HepG2 (cell line): ENCODE data around the gene CNNM4. TPM values are rescaled to one million over a fixed set of nuclear protein-coding genes. Genes with fewer than 3 reads are reported as not detected.

Source experiments
- ARID4A ChIP-seq: sonication (generic); formaldehyde crosslinking; IDR thresholded peaks from 2 replicates; pipeline ENCODE4 v1.5.0; 2020; ENCODE audit warnings: mild to moderate bottlenecking, missing genetic modification reagents, borderline replicate concordance
- ATF5 ChIP-seq: sonication (generic); formaldehyde crosslinking; IDR thresholded peaks from 2 replicates; pipeline ENCODE4 v1.4.0; 2020; ENCODE audit warnings: mild to moderate bottlenecking, low read depth, missing genetic modification reagents
- DNMT1 ChIP-seq: sonication (generic); formaldehyde crosslinking; IDR thresholded peaks from 2 replicates; pipeline ENCODE4 v1.5.1; 2020; ENCODE audit warnings: mild to moderate bottlenecking, missing genetic modification reagents
- ETV6 ChIP-seq: sonication (generic); formaldehyde crosslinking; conservative IDR thresholded peaks from 2 replicates; pipeline ENCODE4 v1.4.0; 2020; ENCODE audit warnings: missing genetic modification reagents
- FOSL2 ChIP-seq: sonication (generic); formaldehyde crosslinking; IDR thresholded peaks from 2 replicates; pipeline ENCODE4 v1.4.0; 2020; ENCODE audit warnings: missing genetic modification reagents
- FOXC1 ChIP-seq: sonication (generic); formaldehyde crosslinking; IDR thresholded peaks from 2 replicates; pipeline ENCODE4 v1.8.0; 2022; ENCODE audit warnings: mild to moderate bottlenecking, missing genetic modification reagents, borderline replicate concordance
- GABPB1 ChIP-seq: IDR thresholded peaks from 2 replicates; pipeline ENCODE4 v1.6.1; 2016; ENCODE audit warnings: mild to moderate bottlenecking, missing genetic modification reagents, moderate library complexity, missing compliant biosample characterization
- HNF4G ChIP-seq, 2 experiments: sonication (generic) in 1 of 2; formaldehyde crosslinking in 1 of 2; IDR thresholded peaks; 2 replicates each; pipeline versions ENCODE4 v1.4.0 to v1.6.1; 2011 to 2020; ENCODE audit warnings: borderline replicate concordance in 2 of 2, low read depth in 2 of 2, mild to moderate bottlenecking in 2 of 2, low read length in 1 of 2, missing genetic modification reagents in 1 of 2, moderate library complexity in 1 of 2
- NR2C2 ChIP-seq: sonication (generic); formaldehyde crosslinking; IDR thresholded peaks from 2 replicates; pipeline ENCODE4 v1.4.0; 2020; ENCODE audit warnings: missing genetic modification reagents, mild to moderate bottlenecking, moderate library complexity, borderline replicate concordance
- PAWR ChIP-seq: sonication (generic); formaldehyde crosslinking; IDR thresholded peaks from 2 replicates; pipeline ENCODE4 v1.4.0; 2020; ENCODE audit warnings: missing genetic modification reagents, mild to moderate bottlenecking, borderline replicate concordance
- RXRB ChIP-seq: IDR thresholded peaks from 2 replicates; pipeline ENCODE4 v1.6.1; 2016; ENCODE audit warnings: borderline replicate concordance, missing genetic modification reagents, missing compliant biosample characterization
- ZIK1 ChIP-seq: sonication (generic); formaldehyde crosslinking; IDR thresholded peaks from 2 replicates; pipeline ENCODE4 v1.5.0; 2020; ENCODE audit warnings: mild to moderate bottlenecking, low read depth, missing genetic modification reagents, borderline replicate concordance
- ZNF24 ChIP-seq: fragments of 450-650 bp; IDR thresholded peaks from 2 replicates; pipeline ENCODE4 v1.6.1; 2017; ENCODE audit warnings: antibody characterized with exemption, mild to moderate bottlenecking
- ZNF557 ChIP-seq: sonication (generic); formaldehyde crosslinking; IDR thresholded peaks from 2 replicates; pipeline ENCODE4 v1.4.0; 2020; ENCODE audit warnings: missing genetic modification reagents
- ZSCAN22 ChIP-seq: sonication (generic); formaldehyde crosslinking; IDR thresholded peaks from 2 replicates; pipeline ENCODE4 v1.4.0; 2020; ENCODE audit warnings: mild to moderate bottlenecking, missing genetic modification reagents
- polyA plus RNA-seq, 8 experiments: library from polyadenylated mRNA; depleted of rRNA in 3 of 8; stranded (reverse) in 7 of 8; unstranded in 1 of 8; fragments of >200 nt; fragmentation: Illumina TruSeq in 4 of 8; extraction: Trizol in 4 of 8; gene quantifications; 2 replicates each; pipeline versions ENCODE4 v1.2.1 to v1.2.3, GENCODE V29; 2011 to 2016; ENCODE audit warnings: low read depth in 4 of 8, missing spikeins in 1 of 8, mixed read lengths in 1 of 8; ENCODE audit not compliant: insufficient read depth in 1 of 8
- total RNA-seq, 5 experiments: library from RNA; depleted of rRNA; stranded (reverse); fragments of >200 nt; fragmentation: Illumina TruSeq; extraction: Trizol; gene quantifications; 2 replicates each; pipeline ENCODE4 v1.2.3, GENCODE V29; 2016; ENCODE audit warnings: low read depth in 1 of 5
- TF ChIP-seq, protein P1 (sequence below): sonication (generic); formaldehyde crosslinking; IDR thresholded peaks from 2 replicates; pipeline ENCODE4 v1.4.0; 2020; ENCODE audit warnings: missing genetic modification reagents
- TF ChIP-seq, protein P2 (sequence below): IDR thresholded peaks from 2 replicates; pipeline ENCODE4 v1.4.0; 2020; ENCODE audit warnings: mild to moderate bottlenecking, missing genetic modification reagents
- TF ChIP-seq, protein P3 (sequence below): sonication (generic); formaldehyde crosslinking; IDR thresholded peaks from 2 replicates; pipeline ENCODE4 v1.8.1; 2023; ENCODE audit warnings: mild to moderate bottlenecking, missing genetic modification reagents, borderline replicate concordance
- TF ChIP-seq, protein P4 (sequence below): IDR thresholded peaks from 2 replicates; pipeline ENCODE4 v1.6.1; 2016

Gene CNNM4
- total and polyA plus RNA-seq, 2 of the 13 experiments (the other 11 are each of a cell fraction or from before 2014, with no cell fraction given) = 5.9 to 8.4 TPM

- TF ChIP-seq ARID4A (CRISPR knock-in tag) (peak; percentile 59; the same call in 1 of the 2 replicates), PAWR (no peak), ZIK1 (no peak), FOXC1 (CRISPR knock-in tag) (no peak), GABPB1 (CRISPR knock-in tag) (no peak), FOSL2 (CRISPR knock-in tag) (no peak), DNMT1 (no peak), ZNF557 (no peak), ETV6 (CRISPR knock-in tag) (no peak), ZNF24 (no peak), RXRB (CRISPR knock-in tag) (peak; percentile 14; the same call in 1 of the 2 replicates), NR2C2 (peak; percentile 55), HNF4G (IDR thresholded peaks at IDR 0.05; ENCODE audit: borderline replicate concordance, low read depth, low read length) (no peak), HNF4G (CRISPR knock-in tag; IDR thresholded peaks at IDR 0.05; ENCODE audit: borderline replicate concordance, low read depth) (peak; percentile 54; the same call in 1 of the 2 replicates), ZSCAN22 (no peak), ATF5 (no peak)
- TF ChIP-seq, protein P1, sequence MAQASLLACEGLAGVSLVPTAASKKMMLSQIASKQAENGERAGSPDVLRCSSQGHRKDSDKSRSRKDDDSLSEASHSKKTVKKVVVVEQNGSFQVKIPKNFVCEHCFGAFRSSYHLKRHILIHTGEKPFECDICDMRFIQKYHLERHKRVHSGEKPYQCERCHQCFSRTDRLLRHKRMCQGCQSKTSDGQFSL (CRISPR knock-in tag) = peak; percentile 95
- TF ChIP-seq, protein P2, sequence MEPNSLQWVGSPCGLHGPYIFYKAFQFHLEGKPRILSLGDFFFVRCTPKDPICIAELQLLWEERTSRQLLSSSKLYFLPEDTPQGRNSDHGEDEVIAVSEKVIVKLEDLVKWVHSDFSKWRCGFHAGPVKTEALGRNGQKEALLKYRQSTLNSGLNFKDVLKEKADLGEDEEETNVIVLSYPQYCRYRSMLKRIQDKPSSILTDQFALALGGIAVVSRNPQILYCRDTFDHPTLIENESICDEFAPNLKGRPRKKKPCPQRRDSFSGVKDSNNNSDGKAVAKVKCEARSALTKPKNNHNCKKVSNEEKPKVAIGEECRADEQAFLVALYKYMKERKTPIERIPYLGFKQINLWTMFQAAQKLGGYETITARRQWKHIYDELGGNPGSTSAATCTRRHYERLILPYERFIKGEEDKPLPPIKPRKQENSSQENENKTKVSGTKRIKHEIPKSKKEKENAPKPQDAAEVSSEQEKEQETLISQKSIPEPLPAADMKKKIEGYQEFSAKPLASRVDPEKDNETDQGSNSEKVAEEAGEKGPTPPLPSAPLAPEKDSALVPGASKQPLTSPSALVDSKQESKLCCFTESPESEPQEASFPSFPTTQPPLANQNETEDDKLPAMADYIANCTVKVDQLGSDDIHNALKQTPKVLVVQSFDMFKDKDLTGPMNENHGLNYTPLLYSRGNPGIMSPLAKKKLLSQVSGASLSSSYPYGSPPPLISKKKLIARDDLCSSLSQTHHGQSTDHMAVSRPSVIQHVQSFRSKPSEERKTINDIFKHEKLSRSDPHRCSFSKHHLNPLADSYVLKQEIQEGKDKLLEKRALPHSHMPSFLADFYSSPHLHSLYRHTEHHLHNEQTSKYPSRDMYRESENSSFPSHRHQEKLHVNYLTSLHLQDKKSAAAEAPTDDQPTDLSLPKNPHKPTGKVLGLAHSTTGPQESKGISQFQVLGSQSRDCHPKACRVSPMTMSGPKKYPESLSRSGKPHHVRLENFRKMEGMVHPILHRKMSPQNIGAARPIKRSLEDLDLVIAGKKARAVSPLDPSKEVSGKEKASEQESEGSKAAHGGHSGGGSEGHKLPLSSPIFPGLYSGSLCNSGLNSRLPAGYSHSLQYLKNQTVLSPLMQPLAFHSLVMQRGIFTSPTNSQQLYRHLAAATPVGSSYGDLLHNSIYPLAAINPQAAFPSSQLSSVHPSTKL (CRISPR knock-in tag) = no peak
- TF ChIP-seq, protein P3, sequence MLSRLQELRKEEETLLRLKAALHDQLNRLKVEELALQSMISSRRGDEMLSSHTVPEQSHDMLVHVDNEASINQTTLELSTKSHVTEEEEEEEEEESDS (CRISPR knock-in tag) = no peak
- TF ChIP-seq, protein P4, sequence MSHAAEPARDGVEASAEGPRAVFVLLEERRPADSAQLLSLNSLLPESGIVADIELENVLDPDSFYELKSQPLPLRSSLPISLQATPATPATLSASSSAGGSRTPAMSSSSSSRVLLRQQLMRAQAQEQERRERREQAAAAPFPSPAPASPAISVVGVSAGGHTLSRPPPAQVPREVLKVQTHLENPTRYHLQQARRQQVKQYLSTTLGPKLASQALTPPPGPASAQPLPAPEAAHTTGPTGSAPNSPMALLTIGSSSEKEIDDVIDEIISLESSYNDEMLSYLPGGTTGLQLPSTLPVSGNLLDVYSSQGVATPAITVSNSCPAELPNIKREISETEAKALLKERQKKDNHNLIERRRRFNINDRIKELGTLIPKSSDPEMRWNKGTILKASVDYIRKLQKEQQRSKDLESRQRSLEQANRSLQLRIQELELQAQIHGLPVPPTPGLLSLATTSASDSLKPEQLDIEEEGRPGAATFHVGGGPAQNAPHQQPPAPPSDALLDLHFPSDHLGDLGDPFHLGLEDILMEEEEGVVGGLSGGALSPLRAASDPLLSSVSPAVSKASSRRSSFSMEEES (CRISPR knock-in tag) = peak; percentile 77
Measured at GRCh38 chr2:96848264-96848663, 87.6 kb downstream of the CNNM4 start (continued).
